ENCODE results near the gene GDF10. TPM values are rescaled to one million over a fixed set of nuclear protein-coding genes. Genes with fewer than 3 reads are reported as not detected.

The GDF10 gene
- total and polyA plus RNA-seq, 10 of the 15 experiments (the other 5 are each of a cell fraction or from before 2014, with no cell fraction given): not detected

DNA sequence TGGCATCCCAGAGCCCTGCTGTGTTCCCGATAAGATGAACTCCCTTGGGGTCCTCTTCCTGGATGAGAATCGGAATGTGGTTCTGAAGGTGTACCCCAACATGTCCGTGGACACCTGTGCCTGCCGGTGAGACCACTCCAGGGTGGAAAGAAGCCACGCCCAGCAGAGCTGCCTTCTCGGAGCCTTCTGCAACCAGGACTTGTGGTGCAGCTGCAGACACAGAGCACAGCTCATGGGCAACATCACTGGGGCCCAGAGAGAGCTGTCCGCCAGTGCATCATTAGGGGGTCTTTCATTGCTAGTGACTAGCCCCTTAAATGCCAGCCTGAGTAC is 12.6 kb downstream of the GDF10 start (continued):
- TF ChIP-seq, protein P1, sequence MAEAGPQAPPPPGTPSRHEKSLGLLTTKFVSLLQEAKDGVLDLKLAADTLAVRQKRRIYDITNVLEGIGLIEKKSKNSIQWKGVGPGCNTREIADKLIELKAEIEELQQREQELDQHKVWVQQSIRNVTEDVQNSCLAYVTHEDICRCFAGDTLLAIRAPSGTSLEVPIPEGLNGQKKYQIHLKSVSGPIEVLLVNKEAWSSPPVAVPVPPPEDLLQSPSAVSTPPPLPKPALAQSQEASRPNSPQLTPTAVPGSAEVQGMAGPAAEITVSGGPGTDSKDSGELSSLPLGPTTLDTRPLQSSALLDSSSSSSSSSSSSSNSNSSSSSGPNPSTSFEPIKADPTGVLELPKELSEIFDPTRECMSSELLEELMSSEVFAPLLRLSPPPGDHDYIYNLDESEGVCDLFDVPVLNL (IDR thresholded peaks at IDR 0.05; ENCODE audit: low read depth, low read length): no peak
- TF ChIP-seq GATAD2B (conservative IDR thresholded peaks at IDR 0.05; ENCODE audit: low read depth) (no peak), TCF12 (IDR thresholded peaks at IDR 0.05; ENCODE audit: low read depth, low read length) (no peak), ZZZ3 (IDR thresholded peaks at IDR 0.05; ENCODE audit: control insufficient read depth, insufficient read length, low read depth) (no peak), IKZF2 (IDR thresholded peaks at IDR 0.05) (no peak), EED (IDR thresholded peaks at IDR 0.05; ENCODE audit: low read depth) (no peak), CHD4 (IDR thresholded peaks at IDR 0.05) (no peak), JUNB (IDR thresholded peaks at IDR 0.05) (no peak)
- TF ChIP-seq, protein P2, sequence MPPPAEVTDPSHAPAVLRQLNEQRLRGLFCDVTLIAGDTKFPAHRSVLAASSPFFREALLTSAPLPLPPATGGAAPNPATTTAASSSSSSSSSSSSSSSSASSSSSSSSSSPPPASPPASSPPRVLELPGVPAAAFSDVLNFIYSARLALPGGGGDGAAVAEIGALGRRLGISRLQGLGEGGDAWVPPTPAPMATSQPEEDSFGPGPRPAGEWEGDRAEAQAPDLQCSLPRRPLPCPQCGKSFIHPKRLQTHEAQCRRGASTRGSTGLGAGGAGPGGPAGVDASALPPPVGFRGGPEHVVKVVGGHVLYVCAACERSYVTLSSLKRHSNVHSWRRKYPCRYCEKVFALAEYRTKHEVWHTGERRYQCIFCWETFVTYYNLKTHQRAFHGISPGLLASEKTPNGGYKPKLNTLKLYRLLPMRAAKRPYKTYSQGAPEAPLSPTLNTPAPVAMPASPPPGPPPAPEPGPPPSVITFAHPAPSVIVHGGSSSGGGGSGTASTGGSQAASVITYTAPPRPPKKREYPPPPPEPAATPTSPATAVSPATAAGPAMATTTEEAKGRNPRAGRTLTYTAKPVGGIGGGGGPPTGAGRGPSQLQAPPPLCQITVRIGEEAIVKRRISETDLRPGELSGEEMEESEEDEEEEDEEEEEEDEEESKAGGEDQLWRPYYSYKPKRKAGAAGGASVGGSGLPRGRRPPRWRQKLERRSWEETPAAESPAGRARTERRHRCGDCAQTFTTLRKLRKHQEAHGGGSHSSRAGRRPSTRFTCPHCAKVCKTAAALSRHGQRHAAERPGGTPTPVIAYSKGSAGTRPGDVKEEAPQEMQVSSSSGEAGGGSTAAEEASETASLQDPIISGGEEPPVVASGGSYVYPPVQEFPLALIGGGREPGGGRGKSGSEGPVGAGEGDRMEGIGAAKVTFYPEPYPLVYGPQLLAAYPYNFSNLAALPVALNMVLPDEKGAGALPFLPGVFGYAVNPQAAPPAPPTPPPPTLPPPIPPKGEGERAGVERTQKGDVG (CRISPR knock-in tag; IDR thresholded peaks at IDR 0.05): no peak
- TF ChIP-seq, protein P3, sequence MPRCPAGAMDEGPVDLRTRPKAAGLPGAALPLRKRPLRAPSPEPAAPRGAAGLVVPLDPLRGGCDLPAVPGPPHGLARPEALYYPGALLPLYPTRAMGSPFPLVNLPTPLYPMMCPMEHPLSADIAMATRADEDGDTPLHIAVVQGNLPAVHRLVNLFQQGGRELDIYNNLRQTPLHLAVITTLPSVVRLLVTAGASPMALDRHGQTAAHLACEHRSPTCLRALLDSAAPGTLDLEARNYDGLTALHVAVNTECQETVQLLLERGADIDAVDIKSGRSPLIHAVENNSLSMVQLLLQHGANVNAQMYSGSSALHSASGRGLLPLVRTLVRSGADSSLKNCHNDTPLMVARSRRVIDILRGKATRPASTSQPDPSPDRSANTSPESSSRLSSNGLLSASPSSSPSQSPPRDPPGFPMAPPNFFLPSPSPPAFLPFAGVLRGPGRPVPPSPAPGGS (IDR thresholded peaks at IDR 0.05; ENCODE audit: borderline replicate concordance, insufficient read depth, low read depth, low read length, poor library complexity, severe bottlenecking): no peak
- TF ChIP-seq, protein P4, sequence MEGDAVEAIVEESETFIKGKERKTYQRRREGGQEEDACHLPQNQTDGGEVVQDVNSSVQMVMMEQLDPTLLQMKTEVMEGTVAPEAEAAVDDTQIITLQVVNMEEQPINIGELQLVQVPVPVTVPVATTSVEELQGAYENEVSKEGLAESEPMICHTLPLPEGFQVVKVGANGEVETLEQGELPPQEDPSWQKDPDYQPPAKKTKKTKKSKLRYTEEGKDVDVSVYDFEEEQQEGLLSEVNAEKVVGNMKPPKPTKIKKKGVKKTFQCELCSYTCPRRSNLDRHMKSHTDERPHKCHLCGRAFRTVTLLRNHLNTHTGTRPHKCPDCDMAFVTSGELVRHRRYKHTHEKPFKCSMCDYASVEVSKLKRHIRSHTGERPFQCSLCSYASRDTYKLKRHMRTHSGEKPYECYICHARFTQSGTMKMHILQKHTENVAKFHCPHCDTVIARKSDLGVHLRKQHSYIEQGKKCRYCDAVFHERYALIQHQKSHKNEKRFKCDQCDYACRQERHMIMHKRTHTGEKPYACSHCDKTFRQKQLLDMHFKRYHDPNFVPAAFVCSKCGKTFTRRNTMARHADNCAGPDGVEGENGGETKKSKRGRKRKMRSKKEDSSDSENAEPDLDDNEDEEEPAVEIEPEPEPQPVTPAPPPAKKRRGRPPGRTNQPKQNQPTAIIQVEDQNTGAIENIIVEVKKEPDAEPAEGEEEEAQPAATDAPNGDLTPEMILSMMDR (IDR thresholded peaks at IDR 0.05 in 2 of 3, conservative IDR thresholded peaks at IDR 0.05 in 1 of 3; ENCODE audit: control insufficient read depth in 2 of 3, extremely low read depth in 1 of 3, insufficient read depth in 1 of 3, low read depth in 3 of 3, low read length in 3 of 3): no peak
- TF ChIP-seq, protein P5, sequence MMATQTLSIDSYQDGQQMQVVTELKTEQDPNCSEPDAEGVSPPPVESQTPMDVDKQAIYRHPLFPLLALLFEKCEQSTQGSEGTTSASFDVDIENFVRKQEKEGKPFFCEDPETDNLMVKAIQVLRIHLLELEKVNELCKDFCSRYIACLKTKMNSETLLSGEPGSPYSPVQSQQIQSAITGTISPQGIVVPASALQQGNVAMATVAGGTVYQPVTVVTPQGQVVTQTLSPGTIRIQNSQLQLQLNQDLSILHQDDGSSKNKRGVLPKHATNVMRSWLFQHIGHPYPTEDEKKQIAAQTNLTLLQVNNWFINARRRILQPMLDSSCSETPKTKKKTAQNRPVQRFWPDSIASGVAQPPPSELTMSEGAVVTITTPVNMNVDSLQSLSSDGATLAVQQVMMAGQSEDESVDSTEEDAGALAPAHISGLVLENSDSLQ (IDR thresholded peaks at IDR 0.05): no peak
